Mesodermal cell (in vitro differentiated cells): ENCODE measurements around the gene ATG14.

Experiments used
- H3K27ac ChIP-seq: 2 replicates; pipeline ENCODE4 v1.7.0; 2013; ENCODE audit warnings: mild to moderate bottlenecking, low read depth, low read length, moderate library complexity; ENCODE audit not compliant: severe bottlenecking
- H3K36me3 ChIP-seq: 2 replicates; pipeline ENCODE4 v1.7.1; 2013; ENCODE audit warnings: mild to moderate bottlenecking, low read length, moderate library complexity; ENCODE audit not compliant: control insufficient read depth, insufficient read depth
- H3K4me1 ChIP-seq: one replicate; pipeline ENCODE4 v1.7.1; 2013; ENCODE audit warnings: mild to moderate bottlenecking, low read length; ENCODE audit not compliant: insufficient read depth, control insufficient read depth, poor library complexity, severe bottlenecking
- H3K4me3 ChIP-seq: 2 replicates; pipeline ENCODE4 v1.7.0; 2013; ENCODE audit warnings: low read length, control low read depth, mild to moderate bottlenecking; ENCODE audit not compliant: insufficient read depth, poor library complexity, severe bottlenecking; ENCODE audit errors: extremely low read depth
- H3K9me3 ChIP-seq: 2 replicates; pipeline ENCODE4 v1.7.1; 2013; ENCODE audit warnings: mild to moderate bottlenecking, low read length, moderate library complexity; ENCODE audit not compliant: control insufficient read depth
- WGBS, 2 experiments: methylation state at CpG; one replicate each; pipeline ENCODE4 v1.1.5; 2013; ENCODE audit warnings: missing lambda C conversion rate in 2 of 2; ENCODE audit not compliant: insufficient coverage in 2 of 2; 5-methylcytosine and 5-hydroxymethylcytosine counted together

ATG14 gene

DNA sequence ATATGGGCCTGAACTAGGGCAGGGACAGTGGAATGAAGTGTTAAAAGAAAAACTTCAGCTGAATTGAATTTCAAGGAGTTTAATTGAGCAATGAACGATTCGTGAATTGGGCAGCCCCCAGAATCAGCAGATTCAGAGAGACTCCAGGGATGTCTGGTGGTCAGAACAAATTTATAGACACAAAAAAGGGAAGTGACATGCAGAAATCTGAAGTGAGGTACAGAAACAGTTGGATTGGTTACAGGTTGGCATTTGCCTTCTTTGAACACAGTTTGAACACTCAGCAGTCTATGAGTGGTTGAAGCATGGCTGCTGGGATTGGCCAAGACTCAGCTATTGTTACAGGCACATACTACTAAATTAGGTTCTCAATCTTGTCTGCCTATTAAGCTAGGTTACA lies 38.5 kb upstream of the ATG14 start:
- H3K36me3 ChIP-seq, result no peaks in the 10 kb centered on the region
- WGBS, 2 experiments, result 95 to 97% methylated on average over 2 of the region's 2 CpGs

GRCh38 chr14:55449116-55449515 lies 37.5 kb upstream of the ATG14 start:
- Histone ChIP-seq H3K4me1 (peaks cover 14% of the 10 kb centered on the region), H3K36me3 (no peaks in the 10 kb centered on the region), H3K27ac (no peak overlapping the region), H3K9me3 (no peaks in the 10 kb centered on the region), H3K4me3 (no peak overlapping the region)
- 63 to 67% methylated on average over 3 of the region's 3 CpGs for WGBS, 2 experiments

More for the DNA sequence above, 38.5 kb upstream of the ATG14 start:
- H3K4me3 ChIP-seq, result no peak overlapping the region
- no peak overlapping the region for H3K27ac ChIP-seq
- peaks cover 22% of the 10 kb centered on the region for H3K4me1 ChIP-seq
- no peaks in the 10 kb centered on the region for H3K9me3 ChIP-seq

DNA sequence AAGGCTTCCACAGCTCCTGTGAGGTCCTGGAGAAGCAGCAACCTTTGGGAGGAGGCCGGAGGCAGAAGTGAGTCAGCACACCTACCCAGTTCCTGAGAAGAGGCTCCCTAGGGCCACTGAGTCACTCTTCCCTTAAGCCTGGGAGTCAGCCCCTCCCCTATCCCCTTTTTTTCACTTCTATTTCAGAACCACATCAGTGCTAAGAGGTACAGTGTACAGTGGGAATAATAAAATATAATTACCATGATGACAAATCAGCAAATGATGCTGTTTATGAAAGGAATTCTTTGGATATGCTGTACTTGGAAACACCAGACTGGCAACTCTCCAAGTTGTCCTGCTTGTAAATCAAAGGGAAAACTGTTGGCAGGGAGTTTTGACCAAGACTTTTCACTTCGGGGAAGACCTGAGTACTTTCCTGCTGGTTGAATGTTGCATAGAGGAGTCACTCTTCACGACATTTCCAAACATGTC lies 36.5 kb upstream of the ATG14 start:
- peaks cover 7% of the 10 kb centered on the region for H3K4me1 ChIP-seq
- no peaks in the 10 kb centered on the region for H3K36me3 ChIP-seq
- WGBS, 2 experiments, result 83 to 94% methylated on average over 2 to 3 of the region's 3 CpGs
- H3K27ac ChIP-seq, result no peak overlapping the region
- no peaks in the 10 kb centered on the region for H3K9me3 ChIP-seq
- no peak overlapping the region for H3K4me3 ChIP-seq

- H3K36me3 ChIP-seq, result no peaks in the 10 kb centered on the region
- no peak overlapping the region for H3K4me3 ChIP-seq
- no peaks in the 10 kb centered on the region for H3K9me3 ChIP-seq
- WGBS, 2 experiments, result 100% methylated on average over 1 of the region's 2 CpGs; no CpG with 5 or more reads in 1 of the 2 experiments
- peaks cover 7% of the 10 kb centered on the region for H3K4me1 ChIP-seq
- peak overlapping the region; percentile 3 for H3K27ac ChIP-seq
These were observed 35.2 kb upstream of the ATG14 start for GRCh38 chr14:55446833-55447232.

DNA sequence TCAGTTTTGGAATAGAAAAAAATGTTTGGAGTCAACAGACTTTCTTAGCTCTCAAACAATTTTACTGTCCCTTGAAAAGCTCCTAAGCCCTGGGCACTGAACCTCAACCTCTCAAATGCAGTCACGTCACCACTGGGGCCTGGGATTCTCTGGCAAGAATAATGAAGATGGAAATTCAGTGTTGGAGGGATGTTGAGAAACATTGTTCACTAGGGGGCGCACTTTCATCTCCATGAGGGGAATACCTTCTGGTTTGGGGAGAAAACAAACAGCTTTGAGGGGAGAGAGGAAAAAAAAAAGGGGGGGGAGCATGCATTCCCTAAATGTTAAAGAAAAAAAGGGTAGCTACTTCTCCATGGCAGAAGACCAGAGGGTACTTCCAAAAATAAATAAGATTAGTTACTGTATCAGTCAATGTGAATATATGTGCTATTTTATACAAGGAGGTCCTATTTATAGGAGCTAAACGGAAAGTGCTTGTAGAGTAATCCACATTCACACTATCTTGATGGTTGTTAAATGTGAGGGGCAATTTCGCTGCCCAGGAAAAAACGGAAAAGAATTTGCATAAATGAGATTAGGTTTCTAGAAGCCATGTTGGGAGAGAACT lies 34.6 kb upstream of the ATG14 start:
- H3K4me3 ChIP-seq, result no peak overlapping the region
- H3K9me3 ChIP-seq, result no peaks in the 10 kb centered on the region
- H3K27ac ChIP-seq, result peak overlapping the region; percentile 3
- 29 to 39% methylated on average over 3 to 4 of the region's 5 CpGs for WGBS, 2 experiments
- peaks cover 7% of the 10 kb centered on the region for H3K4me1 ChIP-seq
- H3K36me3 ChIP-seq, result no peaks in the 10 kb centered on the region

DNA sequence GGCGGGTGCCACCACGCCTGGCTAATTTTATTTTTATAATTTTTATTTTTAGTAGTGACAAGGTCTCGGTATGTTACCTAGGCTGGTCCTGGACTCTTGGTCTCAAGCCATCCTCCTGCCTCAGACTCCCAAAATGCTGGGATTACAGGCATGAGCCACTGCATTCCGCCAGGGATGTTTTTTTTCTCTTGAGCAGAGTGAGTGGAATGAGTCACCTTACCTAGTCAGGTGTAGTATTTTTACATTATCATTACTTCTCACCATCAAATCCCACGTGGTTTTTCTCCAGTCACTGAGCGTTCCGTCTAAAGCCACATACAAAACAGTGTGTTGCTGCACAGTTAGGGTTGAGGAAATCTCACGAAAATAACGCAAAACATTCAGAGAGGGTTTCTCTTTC lies 29.7 kb upstream of the ATG14 start:
- H3K36me3 ChIP-seq, result no peaks in the 10 kb centered on the region
- no peak overlapping the region for H3K4me3 ChIP-seq
- H3K27ac ChIP-seq, result no peak overlapping the region
- no peaks in the 10 kb centered on the region for H3K9me3 ChIP-seq
- WGBS, 2 experiments, result 91% methylated on average over 5 of the region's 9 CpGs; no CpG with 5 or more reads in 1 of the 2 experiments
- peaks cover 4% of the 10 kb centered on the region for H3K4me1 ChIP-seq

GRCh38 chr14:55440385-55440784 lies 28.8 kb upstream of the ATG14 start, which contains the start of gene TBPL2:
Gene TBPL2 (minus strand): TSS chr14:55440616. CDS start chr14:55440449, 167 bp downstream.
- Histone ChIP-seq H3K4me3 (no peak within 1 kb of the TSS), H3K27ac (no peak within 1 kb of the TSS), H3K36me3 (no peaks in the 10 kb centered on the region), H3K4me1 (peaks cover 4% of the 10 kb centered on the region), H3K9me3 (no peaks in the 10 kb centered on the region)
- WGBS, 2 experiments, result 92 to 94% methylated on average over 19 to 28 of the region's 29 CpGs

- H3K4me3 ChIP-seq, result no peak overlapping the region
- WGBS, 2 experiments, result 43 to 50% methylated on average over 5 of the region's 10 CpGs
- H3K4me1 ChIP-seq, result peaks cover 4% of the 10 kb centered on the region
- no peaks in the 10 kb centered on the region for H3K9me3 ChIP-seq
- H3K27ac ChIP-seq, result no peak overlapping the region
- H3K36me3 ChIP-seq, result no peaks in the 10 kb centered on the region
These were observed 26.5 kb upstream of the ATG14 start for GRCh38 chr14:55438066-55438683.

- Histone ChIP-seq H3K9me3 (no peaks in the 10 kb centered on the region), H3K27ac (no peak overlapping the region), H3K4me3 (no peak overlapping the region), H3K36me3 (no peaks in the 10 kb centered on the region), H3K4me1 (peaks cover 4% of the 10 kb centered on the region)
- 81 to 90% methylated on average over 2 to 3 of the region's 4 CpGs for WGBS, 2 experiments
These were observed 25.3 kb upstream of the ATG14 start for GRCh38 chr14:55436931-55437330.

DNA sequence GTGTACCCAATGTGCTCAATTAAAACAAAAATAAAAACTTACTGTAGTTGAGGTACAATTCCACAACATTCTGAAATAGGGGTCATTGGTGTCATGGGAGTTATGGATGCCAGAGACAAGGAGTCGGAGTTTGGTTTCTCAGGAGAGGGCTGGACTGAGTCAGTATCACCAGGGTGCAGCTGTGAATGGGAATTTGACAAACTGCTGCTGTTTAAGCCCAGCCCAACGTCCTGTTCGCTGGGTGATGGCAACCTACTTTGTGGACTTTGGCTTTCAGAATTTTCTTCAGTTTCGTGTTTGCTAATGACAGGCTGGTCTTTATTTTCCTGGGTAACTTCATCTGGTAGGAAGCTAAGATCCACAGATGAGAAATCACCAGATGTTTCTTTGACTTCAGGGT lies 24.9 kb upstream of the ATG14 start:
- Histone ChIP-seq H3K36me3 (no peaks in the 10 kb centered on the region), H3K4me1 (peaks cover 4% of the 10 kb centered on the region), H3K27ac (no peak overlapping the region), H3K9me3 (no peaks in the 10 kb centered on the region), H3K4me3 (no peak overlapping the region)
- 71 to 78% methylated on average over 4 of the region's 4 CpGs for WGBS, 2 experiments

DNA sequence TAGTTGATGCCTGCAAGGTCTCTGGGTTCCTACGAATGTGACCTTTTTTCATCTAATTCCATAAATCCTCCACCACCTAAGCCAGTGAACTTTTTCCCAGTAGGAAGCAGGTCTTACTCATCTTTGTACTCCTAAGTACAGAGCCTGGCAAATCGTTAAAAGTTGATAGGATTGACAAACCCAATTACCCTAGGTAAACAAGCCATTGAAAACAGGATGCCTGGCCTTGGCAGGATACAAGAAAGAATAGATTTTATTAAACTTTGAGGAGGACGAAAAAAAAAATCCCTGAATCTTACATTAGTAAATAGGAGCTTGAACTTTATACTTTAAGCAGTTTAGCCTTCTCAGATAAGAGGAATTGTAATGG lies 23.2 kb upstream of the ATG14 start:
- Histone ChIP-seq H3K36me3 (no peaks in the 10 kb centered on the region), H3K4me3 (no peak overlapping the region), H3K9me3 (no peaks in the 10 kb centered on the region), H3K4me1 (peaks cover 4% of the 10 kb centered on the region), H3K27ac (no peak overlapping the region)
- WGBS, 2 experiments, result 64% methylated on average over 1 of the region's 3 CpGs; no CpG with 5 or more reads in 1 of the 2 experiments
